ENCODE data around the gene CORO7.
"Not testable (repeated sequence)": the region's sequence is repeated elsewhere in the genome, so short reads cannot be mapped to it uniquely, and the experiment has no call there.

The CORO7 gene

DNA sequence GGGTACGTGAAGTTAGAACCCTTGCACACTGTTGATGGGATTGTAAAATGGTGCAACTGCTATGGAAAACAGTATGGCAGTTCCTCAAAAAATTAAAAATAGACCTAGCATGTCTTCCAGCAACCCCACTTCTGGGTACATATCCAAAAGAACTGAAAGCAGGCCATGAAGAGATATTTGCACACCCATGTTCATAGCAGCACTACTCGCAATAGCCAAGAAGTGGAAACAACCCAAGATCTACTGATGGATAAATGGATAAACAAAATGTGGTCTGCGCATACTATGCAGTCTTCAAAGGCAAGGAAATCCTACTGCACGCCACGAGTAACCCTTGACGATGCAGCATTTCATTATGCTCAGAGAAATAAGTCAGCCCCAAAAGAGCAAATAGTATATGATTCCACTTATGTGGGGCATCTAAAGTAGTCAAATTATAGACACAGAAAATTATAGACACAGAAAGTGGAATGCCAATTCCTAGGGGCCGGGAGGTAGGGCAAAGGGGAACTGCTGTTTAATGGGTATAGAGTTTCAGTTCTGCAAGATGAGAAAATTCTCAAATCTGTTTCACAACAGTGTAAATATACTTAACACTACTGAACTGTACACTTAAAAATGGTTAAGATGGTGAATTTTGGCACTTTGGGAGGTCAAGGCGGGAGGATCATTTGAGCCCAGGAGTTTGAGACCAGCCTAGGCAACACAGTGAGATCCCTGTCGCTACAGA is 17.2 kb downstream of the CORO7 start:
- DNase-seq, result no peak

DNA sequence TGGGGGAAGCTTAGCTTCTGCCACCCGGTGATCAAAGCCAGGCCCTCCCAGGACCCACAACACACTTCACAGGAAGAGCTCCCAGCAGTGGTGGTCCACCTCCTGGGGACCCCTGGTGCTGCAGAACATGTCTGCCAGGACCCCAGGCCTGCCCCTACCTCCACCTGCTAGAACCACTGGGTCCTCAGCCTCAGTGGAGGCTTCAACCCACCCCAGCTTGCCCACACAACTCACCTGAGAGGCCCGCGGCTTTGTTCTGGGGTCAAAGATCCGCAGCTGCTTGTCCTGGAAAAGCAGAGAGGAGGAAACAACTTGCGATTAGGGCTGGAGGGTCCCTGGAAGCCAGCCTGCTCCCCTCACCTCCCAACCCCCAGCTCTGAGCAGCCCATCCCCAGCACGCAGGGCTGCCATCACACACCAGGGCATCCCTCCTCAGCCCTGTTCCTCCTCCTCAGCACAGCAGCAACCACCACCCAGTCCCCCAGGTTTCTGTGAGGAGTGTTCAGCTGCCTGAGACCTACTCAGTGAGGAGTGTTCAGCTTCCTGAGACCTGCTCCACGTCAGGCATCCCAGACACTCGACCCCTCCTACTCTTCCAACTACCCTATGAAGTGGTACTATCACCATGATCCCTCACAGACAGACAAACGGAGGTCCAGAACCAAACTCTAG is 21.2 kb downstream of the CORO7 start:
- DNase-seq, result no peak

DNA sequence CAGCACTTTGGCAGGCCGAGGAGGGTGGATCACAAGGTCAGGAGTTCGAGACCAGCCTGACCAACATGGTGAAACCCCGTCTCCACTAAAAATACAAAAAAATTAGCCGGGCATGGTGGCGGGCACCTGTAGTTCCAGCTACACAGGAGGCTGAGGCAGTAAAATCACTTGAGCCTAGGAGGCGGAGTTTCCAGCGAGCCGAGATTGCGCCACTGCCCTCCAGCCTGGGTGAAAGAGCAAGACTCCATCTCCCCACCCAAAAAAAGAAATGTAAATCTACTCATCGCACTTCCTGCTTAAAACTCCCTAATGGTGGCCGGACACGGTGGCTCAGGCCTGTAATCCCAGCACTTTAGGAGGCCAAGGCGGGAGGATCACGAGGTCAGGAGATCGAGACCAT is 22.5 kb downstream of the CORO7 start:
- DNase-seq, result not testable (repeated sequence)

DNA sequence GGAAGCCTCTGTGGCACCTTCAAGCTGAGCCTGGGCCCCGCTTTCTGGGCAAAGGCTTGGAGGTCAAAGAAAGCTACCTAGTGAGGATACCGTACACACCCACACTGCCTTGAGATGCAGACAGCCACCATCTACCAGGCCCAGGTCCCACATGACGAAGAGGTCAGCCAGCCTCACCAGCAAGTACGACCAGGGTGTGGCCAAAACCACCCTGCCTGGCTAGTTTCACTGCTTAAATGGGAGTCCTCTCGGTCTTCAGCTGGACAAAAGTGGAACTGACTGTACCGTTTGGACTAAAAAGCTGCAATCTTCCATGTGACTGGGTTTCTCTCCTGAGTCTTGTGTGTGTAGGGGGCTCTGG is 23.2 kb downstream of the CORO7 start:
- no peak for DNase-seq

DNA sequence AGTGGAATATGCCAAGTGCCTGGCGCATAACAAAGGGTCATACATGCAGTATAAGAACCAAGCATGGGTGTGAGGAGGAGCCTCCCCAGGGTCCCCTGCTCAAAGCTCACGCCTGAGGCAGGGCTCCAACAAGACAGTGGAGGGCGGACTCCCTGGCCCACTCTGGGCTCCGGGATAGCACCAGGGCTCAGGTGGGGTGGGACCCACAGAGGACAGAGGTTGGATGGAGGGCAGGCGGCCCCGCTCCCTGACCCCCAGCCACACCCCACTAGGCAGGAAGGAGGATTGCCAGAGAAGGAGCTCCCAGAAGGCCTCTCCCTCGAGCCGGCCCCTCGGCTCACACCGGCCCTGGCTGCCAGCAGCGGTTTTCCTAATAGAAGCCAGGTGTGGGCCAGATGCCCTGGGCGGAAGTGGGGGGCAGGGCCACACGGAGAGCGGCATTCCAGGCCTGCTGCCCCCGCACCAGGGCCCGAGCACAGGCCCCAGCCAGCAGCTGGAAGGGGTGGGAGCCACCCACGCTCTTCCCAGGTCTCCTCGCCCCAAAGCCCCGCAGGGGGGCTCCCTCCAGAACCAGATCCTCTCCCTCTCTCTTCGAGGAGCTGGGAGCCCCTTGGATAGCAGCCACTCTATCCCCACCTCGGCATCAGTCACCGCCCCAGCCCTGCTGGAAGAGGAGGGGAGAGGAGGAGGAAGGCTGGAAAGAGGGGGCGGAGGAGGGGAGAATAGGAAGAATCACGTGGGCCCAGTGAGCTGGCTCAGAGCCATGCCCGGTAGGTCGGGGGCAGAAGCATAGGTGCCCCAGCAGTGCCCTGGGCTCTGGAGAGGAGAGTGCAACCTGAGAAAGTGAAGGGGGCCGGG is 23.8 kb downstream of the CORO7 start:
- no peak for DNase-seq

DNA sequence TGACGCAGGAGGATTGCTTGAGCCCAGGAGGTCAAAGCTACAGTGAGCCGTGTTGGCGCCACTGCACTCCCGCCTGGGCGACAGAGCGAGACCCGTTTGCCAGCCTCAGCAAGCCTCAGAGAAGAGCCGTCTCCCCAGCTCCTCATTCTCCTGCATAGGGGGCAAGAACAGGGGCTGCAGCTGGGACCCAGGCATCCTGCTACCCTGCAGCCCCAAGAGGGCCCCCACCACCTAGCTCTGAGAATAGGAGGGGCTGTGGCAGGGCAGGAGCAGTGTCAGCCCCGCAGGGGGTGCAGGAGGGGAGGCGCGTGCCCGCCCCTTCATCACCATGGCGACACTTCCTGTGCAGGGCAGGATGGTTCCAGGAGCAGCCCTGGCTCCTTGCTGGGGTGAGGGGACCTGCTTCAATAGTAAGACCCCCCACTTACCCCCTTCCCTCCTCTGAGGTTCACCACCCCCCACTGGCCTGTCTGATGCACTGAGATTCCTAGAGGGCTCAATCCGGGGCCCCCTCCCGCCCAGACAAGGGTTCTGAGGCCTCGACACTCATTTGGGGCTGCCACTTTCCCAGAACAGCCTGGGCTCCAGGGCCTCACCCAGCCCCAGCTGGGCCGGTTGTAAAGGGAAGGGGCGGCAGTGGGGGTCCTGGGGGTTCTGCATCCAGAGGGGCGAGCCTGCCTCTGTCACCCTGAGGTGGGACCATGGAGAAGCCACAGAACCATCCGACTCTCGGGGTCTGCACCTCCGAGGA is 24.6 kb downstream of the CORO7 start:
- DNase-seq, result no peak

DNA sequence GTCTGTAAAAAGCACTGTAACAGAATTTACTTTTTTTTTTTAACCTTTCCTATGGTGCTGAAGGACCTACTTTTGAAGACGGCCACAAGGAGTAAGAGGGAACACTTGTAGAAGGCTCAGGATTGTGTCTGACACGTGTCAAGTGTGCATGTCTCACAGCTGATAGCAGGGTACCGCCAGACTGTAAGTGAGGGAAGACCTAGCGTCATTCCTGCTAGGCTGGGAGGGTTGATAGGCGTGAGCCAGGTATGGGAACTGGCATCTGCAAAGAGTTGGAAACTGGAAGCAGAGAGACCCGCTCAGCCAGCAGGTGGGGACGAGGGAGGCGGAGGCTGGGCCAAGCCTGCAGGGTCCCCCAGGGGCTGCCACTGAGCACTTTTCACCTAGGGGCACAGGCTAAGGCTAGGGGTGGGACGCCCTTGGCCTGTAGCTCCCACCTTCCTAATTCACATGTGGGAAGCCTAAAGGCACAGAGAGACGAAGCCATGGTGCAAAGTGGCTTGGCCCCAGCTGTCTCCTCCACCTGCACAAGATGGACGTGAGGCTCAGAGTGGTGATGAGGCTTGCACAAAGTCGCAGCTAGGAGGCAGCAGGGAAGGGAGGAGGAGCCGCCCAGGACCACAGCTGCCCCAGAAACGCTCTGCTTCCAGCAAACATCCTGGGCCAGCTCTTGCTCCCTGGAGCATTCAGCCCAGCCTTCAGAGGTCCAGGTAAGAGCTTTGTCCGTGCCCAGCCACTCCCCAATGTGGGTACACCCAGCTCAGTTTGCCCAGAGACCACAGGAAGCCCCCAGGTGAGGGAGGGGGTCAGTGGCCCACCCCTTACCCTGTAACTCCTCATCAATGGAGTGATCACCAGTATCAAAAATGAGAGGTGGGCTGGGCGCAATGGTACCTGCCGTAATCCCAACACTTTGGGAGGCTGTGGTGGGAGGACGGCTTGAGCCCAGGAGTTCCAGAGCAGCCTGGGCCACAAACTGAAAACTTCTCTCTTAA is 25.8 kb downstream of the CORO7 start:
- DNase-seq, result no peak

DNA sequence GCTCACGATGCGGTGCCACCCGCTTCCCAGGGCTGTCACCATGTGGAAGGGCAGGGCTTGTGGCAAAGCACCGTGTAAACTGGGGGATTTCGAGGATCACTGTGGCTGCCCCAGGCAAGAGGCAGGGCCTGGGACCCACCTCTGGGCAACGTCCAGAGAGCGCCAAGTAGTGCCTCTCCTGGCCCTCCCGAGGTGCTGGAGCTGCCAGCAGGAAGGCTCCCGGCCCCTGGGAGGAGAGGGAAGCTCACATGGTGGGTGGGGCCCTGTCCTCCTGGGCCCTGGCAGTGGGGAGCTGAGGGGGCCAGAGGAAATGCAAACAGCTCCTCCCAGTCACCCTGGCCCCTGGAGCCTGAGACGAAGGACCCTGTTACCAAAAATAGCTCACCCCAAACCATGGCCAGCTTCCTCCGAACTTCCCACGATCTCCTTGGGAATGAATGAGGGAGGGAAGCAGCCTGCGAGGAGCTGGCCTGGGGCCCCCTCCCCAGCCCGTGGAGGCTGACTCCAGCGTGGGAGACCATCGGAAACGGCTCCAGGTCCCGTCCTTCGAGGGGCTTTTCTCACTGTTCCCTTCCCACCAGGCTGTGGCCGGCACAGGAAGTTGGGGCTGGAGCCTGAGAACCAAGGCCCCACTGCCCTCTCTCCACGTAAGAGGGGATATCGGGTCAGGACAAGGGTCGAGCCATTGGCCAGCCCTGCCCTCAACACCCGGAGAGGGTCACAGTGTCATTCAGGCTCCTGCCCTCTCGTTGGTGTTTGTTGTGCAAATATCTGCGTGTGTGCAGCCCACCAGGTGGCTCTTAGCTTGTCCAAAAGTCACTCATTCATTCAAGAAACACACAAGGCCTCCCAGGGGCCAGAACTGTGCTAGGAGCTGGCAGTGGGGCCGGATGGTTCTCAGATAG is 27.1 kb downstream of the CORO7 start:
- DNase-seq, result no peak

DNA sequence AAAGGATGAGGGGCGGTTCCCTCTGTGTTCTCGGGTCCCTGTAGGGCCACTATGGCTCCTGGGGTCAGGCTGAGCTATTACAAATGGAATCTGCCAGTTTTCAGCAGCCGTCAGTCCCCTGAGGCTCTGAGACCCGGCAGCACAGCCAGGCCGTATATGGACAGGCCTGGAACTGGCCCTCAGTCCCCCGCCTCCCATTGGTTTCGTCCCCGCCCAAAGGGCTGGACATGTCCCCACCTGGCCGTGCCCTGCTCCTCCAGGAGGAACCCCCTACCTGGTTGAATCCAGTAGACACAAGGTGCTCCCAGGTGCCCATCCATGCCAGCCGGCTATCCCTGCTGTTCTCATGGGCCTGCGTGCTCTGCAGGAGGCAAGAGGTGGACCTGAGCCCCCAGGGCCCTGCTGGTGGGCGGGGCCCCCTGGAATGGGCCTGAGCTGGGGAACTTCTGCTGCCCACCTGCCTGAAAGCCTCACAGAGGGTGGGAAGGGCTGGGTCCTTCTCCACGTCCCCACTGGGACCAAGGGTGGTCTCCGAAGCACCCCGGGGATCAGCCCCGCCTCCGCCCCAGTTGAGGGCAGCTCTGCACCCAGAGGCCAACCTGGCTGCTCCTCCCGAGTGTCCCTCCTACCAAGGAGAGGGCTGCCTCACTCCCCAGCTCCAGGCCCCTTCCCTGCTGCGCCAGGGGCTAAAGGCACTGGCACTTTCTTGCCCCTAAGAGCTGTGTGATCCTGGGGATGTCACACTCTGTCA is 27.9 kb downstream of the CORO7 start:
- DNase-seq, result no peak

DNA sequence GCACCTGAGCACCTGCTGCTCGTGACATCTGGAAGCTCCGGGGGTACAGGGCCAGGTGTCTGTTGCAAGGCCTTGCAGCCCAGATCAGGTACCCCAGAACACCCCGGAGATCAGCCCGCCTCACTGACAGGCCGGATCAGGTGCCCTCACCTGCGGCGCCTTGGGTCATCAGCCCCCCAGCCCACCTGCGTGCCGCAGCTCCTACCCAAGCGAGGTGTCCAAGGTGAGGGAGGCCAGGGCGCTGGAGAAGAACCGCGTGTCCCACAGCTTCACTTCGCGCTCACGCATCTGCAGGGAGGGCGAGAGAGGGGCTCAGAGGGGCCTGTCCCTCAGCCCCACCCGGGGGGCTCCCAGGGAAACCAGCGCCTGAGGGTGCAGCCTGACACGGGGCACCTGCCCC is 28.6 kb downstream of the CORO7 start:
- DNase-seq, result no peak

DNA sequence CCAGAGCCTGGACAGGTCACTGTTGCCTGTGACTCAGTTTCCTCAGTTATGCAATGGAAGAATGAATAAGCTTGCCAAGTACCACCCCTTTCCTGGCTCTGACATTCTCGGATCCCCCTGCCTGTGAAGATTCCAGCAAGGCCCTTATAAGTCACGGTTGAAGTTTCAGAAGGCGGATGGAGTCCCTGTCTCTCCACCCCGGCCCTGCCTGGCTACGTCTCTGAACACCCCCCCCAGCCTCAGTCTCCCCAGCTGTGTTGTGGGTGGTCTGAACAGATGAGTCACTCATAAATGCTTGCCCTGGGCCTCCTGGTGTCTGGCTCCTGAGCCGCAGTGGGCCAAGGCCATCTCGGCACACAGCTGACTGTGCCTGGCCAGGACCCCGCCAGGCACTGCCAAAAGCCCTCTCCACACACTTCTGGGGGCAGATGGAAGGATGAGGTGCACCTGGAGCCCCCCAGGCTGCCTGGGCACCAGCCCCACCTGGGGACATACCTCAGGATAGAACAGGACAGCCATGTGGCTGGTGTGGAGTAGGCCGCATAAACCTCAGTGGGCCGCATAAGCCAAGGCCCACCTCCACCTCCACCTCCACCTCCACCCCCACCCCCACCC is 29.3 kb downstream of the CORO7 start:
- DNase-seq, result no peak

DNA sequence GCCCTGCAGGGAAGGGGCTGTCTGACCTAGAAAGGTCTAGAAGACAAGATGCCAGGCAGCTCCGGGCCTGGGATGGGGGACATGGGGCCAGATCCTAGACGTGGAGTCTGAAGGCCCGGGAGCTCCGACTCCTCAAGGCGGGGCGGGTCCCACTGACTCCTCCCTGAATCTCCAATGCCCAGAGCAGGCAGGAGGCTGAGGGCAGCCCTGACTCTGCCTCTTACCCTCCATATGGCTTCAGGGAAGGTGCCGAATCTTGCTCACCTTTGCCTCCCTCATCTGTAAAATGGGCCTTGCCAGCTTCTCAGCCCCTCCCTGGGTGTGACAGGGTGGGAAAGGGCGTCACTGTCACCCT is 30.0 kb downstream of the CORO7 start:
- no peak for DNase-seq

DNA sequence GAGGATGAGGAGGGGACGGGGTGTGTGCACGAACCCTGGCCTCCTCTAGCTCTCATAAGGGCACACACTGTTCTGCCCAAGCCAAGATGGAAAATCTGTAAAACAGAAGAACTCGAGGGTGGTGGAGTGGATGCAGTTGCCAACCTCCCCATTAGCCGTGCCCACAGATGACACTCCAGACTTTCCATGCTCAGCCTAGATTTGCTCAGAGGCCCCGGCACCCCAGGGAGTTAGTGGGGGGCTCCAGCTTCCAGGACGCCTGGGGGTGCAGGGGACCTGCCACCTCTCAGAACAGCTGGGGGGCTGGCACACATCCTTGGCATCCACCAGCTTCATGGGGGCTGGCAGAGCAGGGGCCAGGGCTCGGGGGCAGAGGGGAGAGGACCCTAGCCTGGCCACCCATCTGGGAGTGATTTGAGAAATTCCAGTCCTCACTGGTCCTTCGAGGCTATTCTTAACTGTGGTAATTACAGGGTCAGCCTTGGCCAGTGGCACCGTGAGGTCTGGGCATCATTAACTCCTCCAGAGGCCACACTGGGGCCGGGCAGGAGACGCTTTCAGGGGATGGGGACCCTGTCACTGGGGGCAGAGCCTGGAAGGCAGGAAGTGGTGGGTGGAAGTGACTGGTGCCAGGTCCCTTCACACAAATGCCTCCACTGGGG is 30.5 kb downstream of the CORO7 start:
- DNase-seq, result no peak

DNA sequence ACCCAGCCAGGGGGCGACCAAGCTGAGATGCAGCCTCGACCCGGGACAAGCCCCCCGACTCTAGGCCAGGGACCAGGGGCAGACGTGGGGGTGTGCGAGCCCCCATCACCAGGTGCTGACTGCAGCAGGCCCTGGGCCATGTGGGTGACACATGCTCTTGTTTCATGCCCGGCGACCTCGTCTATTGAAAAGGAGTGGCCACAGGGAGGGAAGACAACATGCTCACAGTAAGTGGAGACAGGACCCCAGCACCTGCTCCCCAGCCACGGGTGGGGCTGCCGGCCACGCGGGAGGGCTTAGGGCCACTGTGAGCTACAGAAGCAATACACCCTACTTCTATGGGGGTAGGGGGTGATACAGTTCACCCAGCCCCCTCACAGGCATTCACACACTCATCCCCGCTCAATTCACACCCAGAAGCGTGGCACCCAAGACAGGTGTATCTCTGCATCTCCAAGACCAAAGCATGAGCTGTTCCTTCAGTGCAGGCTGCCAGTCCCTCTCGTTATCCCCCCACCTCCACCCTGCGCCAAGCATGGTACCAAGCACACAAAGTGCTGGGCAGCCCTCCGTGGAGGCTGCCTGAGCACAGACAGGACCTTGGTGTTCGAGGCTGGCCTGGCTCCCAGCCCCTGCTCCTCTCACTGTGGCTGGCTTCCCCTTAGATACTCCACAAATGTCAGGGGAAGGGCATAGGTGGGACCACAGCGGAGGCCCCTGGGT is 31.2 kb downstream of the CORO7 start:
- no peak for DNase-seq

DNA sequence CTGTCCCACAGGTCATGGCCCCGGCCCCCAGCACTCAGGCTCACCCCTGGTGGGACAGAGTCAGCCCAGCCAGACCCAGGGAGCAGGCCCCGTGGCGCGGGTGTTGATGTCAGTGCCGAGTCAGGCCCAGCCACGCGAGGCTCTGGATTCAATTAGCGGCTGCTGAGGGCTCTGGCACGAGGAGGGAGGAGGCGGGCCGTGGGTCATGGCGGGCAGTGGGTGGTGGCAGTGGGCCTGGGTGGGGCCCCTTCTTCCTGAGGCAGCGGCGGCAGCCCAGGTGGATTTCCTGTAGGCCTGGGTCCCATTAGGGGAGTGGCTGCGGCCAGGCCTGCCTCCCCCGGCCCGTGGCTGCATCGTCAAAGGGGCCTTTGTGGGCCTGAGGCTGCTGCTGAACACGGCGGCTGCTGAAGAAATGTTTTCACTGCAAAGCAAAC is 31.9 kb downstream of the CORO7 start:
- DNase-seq, result no peak

DNA sequence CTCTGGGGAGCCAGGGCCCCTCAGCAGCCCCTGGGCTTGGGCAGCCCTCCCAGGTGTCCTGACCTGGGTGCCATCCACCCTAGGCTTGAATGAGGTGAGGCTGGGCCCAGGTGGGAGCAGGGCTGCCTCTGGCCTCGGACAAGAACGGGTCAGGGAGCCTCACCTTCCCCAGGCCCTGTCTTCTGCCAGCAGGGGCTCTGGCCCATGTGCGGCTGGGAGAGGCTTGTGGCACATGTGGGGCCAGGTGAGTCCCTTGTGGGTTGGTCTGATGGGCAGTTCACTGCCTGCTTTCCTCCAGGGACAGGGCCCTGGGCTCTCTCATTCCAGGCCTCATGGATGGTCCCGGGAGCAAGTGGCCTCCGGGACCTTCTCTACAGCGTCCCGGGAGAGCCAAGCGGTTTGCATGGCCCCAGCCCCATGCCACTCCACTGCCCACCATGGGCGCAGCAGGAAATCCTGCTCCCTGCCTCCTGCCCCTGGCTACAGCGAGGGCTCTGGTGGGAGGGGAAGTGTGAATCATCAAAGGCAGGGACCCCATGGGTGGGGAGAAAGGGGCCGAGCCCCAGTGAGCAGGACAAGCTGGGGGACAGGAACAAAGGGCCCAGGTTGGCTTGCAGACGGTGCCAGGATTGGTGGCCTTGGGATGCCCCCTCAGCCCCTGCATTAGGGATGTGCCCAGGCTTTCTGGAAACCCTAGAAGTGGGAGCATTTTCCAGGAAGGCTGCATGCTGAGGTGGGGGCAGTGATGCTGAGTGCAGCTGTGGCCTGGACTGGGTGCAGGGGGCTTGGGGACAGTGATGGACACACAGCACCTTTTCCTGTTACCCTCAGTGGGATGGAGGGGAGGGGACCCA is 32.6 kb downstream of the CORO7 start:
- no peak for DNase-seq

DNA sequence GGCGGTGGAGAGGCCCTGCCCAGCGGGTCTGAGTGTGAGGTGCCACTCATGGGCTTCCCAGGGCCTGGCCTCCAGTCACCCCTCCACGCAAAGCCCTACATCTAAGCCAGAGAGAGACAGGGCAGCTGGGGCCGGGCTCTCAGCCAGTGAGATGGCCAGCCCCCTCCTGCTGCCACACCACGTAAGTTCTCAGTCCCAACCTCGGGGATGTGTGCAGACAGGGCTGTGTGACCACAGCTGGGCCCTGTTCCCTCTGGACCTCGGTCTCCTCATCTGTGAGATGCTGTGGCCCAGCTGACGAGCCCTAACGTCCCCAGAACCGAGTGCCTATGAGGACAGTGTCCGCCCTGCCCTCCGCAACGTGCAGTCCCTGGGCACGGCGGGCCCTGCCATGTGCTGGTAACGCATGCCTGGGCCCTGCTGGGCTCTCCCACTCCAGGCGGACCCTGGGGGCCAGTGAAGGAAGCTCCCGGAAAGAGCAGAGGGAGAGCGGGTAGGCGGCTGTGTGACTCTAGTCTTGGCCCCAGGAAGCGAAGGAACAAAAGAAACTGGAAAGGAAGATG is 33.5 kb downstream of the CORO7 start:
- DNase-seq, result no peak

All from stimulated activated CD4-positive, alpha-beta T cell treated with anti-CD3 and anti-CD28 coated beads, Interleukin-12 subunit alpha, Interleukin-12 subunit beta, amount 100 ng/mL, for 4 hours (primary cell).